GM19043 (cell line): ENCODE results near the gene PDK3.

Source experiments
- ATAC-seq: cut with Tn5 transposase; IDR thresholded peaks from one replicate; pipeline ENCODE4 v1.9.1; 2021; ENCODE audit warnings: low read depth; ENCODE audit not compliant: unreplicated experiment

PDK3 gene

GRCh38 chrX:24480400-24480865 is 15.3 kb downstream of the PDK3 start:
- ATAC-seq = peak; percentile 41

- no peak for ATAC-seq
Observed at GRCh38 chrX:24482823-24483415, 17.8 kb downstream of the PDK3 start.

GRCh38 chrX:24483596-24483995 is 18.5 kb downstream of the PDK3 start:
- ATAC-seq = no peak

GRCh38 chrX:24485323-24485722 is 20.2 kb downstream of the PDK3 start:
- no peak for ATAC-seq

- ATAC-seq = no peak
Observed at GRCh38 chrX:24485976-24486680, 21.0 kb downstream of the PDK3 start.

- ATAC-seq = no peak
Observed at GRCh38 chrX:24487571-24487970, 22.5 kb downstream of the PDK3 start.

GRCh38 chrX:24491741-24492140 is 26.7 kb downstream of the PDK3 start:
- ATAC-seq = no peak

- no peak for ATAC-seq
Observed at GRCh38 chrX:24493740-24494581, 28.9 kb downstream of the PDK3 start.

- ATAC-seq = peak; percentile 70
Observed at GRCh38 chrX:24494647-24495075, 29.6 kb downstream of the PDK3 start.

GRCh38 chrX:24495700-24496099 is 30.6 kb downstream of the PDK3 start:
- ATAC-seq = no peak

- no peak for ATAC-seq
Observed at GRCh38 chrX:24498181-24498580, 33.1 kb downstream of the PDK3 start.

- ATAC-seq = no peak
Observed at GRCh38 chrX:24498975-24499374, 33.9 kb downstream of the PDK3 start.

- ATAC-seq = peak; percentile 47
Observed at GRCh38 chrX:24506082-24506481, 41.0 kb downstream of the PDK3 start.

GRCh38 chrX:24508375-24508774 is 43.3 kb downstream of the PDK3 start:
- no peak for ATAC-seq

- peak; percentile 97 for ATAC-seq
Observed at GRCh38 chrX:24513416-24513815, 48.3 kb downstream of the PDK3 start.

- ATAC-seq = no peak
Observed at GRCh38 chrX:24515447-24515846, 50.4 kb downstream of the PDK3 start.

- no peak for ATAC-seq
Observed at GRCh38 chrX:24520472-24520871, 55.4 kb downstream of the PDK3 start.

- no peak for ATAC-seq
Observed at GRCh38 chrX:24525455-24525854, 60.4 kb downstream of the PDK3 start.

GRCh38 chrX:24526616-24527015 is 61.5 kb downstream of the PDK3 start:
- ATAC-seq = no peak

- no peak for ATAC-seq
Observed at GRCh38 chrX:24528605-24529004, 63.5 kb downstream of the PDK3 start.

- no peak for ATAC-seq
Observed at GRCh38 chrX:24536551-24536950, 71.5 kb downstream of the PDK3 start.
